Transverse colon (tissue), 4 donors: Measurements from ENCODE around the gene AHDC1.

ENCODE experiments used
- POLR2A ChIP-seq: fragments of 450-650 bp; IDR thresholded peaks from one replicate; pipeline ENCODE4 v1.6.1; 2016; ENCODE audit warnings: antibody characterized with exemption, mild to moderate bottlenecking, moderate library complexity
- POLR2AphosphoS5 ChIP-seq, 3 donors: sonication (generic); formaldehyde crosslinking; IDR thresholded peaks; one replicate each; pipeline ENCODE4 v1.6.1; 2016; ENCODE audit warnings: antibody characterized with exemption in 3 of 3
- TF ChIP-seq, protein P1 (sequence below), 5 experiments: fragments of 200-600 bp in 3 of 5; fragments of 450-650 bp in 2 of 5; sonication (generic) in 3 of 5; IDR thresholded peaks; 1 replicate in 2 of 5; 2 replicates in 3 of 5; pipeline ENCODE4 v1.5.1; 2016 to 2017; ENCODE audit warnings: antibody characterized with exemption in 5 of 5, inconsistent platforms in 3 of 5, mild to moderate bottlenecking in 2 of 5, moderate library complexity in 1 of 5

DNA sequence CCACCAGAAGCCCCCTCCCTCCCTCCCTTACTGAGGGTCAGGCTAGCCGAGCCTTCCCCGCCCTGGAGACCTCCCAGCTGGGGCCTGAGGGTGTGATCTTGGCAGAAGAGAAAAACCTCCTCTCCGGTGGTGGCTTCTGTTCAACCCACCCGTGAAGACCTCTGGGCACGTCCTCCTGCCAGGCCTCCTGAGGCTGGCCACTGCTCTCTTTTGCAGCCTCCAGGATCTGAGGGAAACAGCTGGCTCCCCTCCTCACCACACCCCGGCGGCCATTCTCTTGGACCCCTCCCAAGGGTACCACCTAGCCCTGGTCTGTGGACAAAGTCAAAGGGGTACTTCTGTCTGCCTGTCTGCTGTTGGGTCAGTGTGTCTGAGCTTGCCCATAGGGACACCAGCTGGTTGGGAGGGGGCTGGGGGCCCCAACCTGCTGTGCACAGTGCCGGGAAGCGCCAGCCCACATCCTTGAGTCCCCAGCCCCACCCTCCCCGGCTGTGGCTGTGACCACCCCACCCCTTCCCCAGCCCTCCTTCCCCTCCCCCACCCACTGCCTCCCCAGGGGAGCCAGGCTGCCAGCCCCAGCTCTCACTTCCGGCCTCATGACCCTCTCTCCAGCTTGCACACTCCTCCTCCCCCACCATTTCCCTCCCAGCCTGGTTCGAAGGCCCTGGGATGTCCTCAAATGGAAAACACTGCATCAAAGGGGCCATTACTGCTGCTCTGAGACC lies 48.1 kb downstream of the AHDC1 start:
- TF ChIP-seq, protein P1, sequence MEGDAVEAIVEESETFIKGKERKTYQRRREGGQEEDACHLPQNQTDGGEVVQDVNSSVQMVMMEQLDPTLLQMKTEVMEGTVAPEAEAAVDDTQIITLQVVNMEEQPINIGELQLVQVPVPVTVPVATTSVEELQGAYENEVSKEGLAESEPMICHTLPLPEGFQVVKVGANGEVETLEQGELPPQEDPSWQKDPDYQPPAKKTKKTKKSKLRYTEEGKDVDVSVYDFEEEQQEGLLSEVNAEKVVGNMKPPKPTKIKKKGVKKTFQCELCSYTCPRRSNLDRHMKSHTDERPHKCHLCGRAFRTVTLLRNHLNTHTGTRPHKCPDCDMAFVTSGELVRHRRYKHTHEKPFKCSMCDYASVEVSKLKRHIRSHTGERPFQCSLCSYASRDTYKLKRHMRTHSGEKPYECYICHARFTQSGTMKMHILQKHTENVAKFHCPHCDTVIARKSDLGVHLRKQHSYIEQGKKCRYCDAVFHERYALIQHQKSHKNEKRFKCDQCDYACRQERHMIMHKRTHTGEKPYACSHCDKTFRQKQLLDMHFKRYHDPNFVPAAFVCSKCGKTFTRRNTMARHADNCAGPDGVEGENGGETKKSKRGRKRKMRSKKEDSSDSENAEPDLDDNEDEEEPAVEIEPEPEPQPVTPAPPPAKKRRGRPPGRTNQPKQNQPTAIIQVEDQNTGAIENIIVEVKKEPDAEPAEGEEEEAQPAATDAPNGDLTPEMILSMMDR (IDR thresholded peaks at IDR 0.05): no peak
- TF ChIP-seq POLR2A (no peak), POLR2AphosphoS5 (IDR thresholded peaks at IDR 0.05) (no peak)
